ENCODE measurements around the gene BAIAP2.

The BAIAP2 gene

DNA sequence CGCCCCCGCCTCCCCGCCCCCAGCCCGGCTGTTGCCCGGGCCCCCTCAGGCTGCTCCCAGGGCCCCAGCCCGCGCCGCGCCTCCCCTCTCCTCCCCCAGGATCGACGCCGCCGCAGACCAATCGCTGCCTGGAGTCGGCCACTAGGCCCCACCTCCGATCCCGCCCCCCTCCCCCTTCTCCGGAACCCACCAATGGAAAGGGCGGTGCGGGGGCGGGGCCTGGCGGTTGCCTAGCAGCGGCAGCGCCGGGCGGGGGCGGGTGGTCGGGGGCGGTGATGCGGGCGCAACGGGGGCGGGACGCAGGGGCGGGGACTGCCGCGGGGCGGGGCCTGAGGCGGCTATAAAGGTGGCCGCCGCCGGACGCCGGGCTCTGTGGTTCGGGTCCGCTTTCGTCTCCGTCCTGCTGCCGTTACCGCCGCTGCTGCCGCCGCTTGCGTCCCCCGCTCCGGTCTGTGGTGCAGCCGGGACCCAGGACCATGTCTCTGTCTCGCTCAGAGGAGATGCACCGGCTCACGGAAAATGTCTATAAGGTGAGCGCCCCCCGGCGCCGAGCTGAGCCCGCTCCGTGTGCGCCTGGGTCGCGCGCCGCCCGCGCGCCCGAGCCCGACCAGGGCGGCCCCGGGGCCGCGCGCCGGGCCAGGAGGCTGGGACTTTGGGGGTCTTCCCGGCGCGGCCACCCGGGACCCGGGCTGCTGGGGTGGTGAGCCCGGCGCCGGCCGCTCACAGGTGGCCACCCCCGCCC, at the start of gene BAIAP2:
TSS of gene BAIAP2 (plus strand) at position 373 of the 742 bp plus-strand sequence. CDS start at position 477, 104 bp downstream.
- DNase-seq, result peak; percentile 55 to 99 (median 96)

DNA sequence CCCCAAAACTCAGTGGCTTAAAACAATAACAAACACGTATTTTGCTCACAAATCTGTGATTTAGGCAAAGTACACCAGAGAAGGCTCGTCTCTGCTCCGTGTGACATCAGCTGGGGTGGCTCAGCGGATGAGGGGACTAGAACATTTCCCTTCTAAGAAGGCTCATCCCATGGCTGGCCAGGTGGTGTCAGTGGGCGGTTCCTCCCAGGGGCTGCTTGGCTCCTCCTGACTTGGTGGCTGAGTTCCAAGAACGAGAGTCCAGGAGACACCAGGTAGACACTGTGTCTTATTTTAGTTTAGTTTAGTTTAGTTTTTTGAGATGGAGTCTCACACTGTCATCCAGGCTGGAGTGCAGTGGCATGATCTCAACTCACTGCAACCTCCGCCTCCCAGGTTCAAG, 48.9 kb upstream of the BAIAP2 start:
- DNase-seq, result no peak

DNA sequence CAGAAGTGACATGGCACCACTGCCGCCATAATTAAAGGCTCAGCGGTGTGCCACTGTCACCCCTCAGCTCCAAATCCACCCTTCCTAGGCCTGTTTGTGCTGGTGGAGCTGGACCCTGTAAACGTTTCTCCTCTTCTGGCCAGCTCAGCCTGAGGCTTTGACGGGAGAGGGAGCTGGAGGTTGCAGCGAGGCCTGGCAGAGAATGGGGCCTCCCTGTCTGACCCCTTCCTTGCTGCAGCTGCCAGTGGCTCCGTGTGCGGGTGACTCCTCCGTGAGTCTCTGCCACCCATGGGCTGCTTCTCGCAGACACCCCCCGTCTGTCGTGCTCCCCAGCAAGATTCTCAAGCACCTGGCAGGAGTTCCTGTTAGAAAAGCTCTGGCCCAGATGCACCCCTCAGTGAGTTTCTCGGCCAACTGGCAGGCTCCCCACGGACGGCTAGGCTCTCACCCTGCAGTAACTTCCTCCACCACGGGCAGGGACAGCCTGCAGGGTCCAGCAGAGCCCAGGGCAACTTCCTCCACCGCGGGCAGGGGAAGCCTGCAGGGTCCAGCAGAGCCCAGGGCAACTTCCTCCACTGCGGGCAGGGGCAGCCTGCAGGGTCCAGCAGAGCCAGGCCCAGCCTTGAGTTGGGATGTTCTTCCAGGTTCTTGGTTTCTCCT, 48.0 kb upstream of the BAIAP2 start:
- peak in 23 of 51 donors; percentile 7 to 55 (median 37) for DNase-seq

DNA sequence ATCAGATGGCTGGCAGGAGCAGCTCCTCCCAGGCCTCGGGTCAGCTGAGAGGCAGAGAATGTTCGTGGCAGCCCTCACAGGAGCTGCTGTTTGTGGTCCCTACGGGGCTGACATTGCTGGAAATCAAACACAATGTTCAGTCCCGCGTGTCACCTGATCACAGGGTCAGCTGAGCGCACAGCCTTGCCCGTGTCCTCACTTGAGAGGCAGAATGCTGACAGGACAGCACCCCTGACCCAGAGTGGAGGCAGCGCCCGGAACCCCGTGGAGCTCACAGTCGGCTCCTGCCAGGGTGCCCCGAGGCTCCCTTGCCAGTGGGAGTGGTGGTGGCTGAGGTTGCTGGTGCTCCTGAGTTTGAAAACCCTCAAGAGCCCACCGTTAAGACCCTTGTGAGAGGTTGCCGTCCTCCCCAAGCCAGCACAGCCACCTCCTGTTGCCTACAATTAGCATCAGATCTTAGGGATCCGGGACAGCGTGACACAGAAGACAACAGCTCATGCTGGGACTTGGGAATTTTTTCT, 47.0 kb upstream of the BAIAP2 start:
- DNase-seq, result peak in 3 of 51 donors; percentile 10 to 23 (median 15)

- DNase-seq, result no peak
Observed at GRCh38 chr17:80989586-80989913, 45.4 kb upstream of the BAIAP2 start.

DNA sequence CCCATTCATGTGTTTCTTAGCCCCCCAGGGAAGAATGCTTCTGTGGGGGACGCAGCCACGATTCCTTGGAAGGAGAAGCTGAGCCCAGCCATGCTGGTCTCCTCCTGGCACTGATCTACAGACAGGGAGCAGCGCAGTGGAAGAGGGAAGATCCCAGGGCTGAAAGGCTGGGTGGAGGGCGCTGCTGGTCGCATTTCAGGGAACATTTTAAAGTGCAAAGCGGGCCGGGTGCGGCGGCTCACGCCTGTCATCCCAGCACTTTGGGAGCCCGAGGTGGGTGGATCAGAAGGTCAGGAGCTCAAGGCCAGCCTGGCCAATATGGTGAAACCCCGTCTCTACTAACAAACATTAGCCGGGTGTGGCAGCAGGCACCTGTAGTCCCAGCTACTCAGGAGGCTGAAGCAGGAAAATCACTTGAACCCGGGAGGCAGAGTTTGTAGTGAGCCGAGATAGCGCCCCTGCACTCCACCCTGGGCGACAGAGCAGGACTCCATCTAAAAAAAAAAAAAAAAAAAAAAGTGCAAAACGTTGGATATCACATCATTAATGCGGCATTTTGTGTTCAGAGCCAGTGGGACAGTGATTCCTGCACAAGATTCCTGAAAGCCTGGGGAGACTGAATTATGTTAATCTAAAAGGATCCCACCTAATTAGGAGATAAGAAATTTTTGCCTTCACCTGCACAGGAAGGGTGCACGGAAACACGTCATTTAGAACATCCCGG, 43.9 kb upstream of the BAIAP2 start:
- DNase-seq, result no peak

DNA sequence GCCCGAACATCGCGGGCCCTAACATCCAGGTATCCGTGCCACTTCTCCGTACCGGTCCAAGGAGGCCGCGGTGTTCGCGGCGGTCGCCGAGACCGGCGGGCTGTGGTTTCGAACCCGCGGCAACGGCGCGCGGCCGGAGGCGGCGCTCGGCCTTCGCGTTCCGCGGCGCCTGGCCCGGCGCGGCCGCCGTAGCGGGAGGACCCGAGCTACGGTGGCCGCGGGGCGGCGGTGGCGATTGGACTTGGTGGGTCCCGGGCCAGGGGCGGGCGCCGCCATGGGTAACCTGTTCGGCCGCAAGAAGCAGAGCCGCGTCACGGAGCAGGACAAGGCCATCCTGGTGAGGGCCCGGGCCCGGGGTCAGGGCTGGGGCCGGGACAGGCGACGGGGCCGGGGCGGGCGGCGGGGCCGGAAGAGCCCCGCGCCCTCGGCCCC, 43.3 kb upstream of the BAIAP2 start, which contains the start of gene CHMP6:
TSS of gene CHMP6 (plus strand) at position 197 of the 432 bp plus-strand sequence. CDS start at position 275, 78 bp downstream.
- DNase-seq, result peak in 40 of 51 donors; percentile 26 to 78 (median 53)

DNA sequence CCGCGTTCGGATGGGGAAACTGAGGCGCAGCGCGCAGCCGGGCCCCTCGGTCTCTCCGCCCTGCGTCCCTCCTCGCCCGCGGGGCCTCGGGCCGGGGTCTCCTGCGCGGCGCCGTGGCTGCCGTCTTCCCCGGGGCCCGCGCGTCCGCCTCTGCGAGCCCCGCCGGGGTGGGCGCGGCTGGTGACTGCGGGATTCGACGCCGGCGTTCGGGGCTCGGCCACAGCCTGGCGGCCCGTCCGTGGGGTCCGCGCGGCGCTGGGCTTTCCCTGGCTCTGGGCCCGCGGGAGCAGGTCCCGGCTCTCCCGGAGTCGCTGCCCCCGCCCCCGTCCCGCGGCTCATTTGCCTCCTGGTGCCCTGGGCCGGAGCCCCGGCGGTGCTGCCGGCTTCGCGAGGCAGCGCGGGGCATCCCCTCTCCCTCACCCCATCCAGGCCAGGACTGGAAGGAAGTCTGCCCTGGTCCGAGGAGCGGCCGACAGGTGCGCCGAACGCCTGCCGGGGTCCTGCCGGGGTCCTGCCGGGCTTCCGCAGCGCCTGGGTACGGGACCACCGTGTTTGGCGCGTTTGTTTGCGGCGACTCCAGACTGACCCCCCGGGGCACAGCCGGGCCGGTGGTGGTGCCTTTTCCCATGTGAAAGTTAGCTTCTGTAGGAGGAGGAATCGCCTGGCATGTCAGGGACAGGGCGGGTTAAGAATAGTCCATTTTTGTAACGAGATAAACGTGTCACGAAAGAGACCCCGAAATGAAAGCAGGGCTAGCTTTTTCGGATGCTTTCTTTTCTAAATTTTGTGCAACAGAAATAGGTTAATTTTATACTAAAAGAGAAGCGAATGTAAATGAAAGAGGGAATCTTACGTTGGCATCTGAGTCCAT, 42.6 kb upstream of the BAIAP2 start:
- no peak for DNase-seq

DNA sequence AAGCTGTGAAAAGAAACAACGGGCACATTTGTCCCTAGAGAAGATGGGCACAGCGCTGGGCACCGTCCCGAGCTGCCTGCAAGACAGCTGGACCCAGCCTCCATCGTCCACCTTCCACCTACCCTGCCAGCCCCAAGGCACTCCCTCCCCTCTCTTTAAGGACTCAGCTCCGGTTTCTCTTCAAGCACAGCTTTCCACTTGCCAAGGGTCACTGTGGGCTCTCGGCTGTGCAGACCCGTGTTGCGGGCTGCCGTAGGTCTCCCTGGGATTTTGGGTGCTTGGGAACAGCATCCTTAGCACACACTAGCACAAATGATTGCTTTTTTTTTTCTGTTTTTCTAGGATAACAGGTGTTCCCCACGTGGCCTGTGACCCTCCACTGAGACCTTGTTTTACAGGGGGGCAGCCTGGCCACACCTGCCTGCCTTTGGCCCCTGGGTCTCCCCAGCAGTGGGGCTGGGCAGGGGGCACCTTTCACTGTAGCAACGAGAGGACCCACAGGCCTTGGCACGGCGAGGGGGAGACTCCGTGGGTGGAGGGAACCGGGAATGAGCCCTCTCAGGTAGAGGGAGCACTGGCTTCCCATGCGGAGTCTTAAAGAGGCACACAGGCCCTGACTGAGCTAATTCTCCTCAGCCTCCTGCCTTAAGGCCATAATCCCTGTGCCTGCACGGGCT, 41.9 kb upstream of the BAIAP2 start:
- no peak for DNase-seq

DNA sequence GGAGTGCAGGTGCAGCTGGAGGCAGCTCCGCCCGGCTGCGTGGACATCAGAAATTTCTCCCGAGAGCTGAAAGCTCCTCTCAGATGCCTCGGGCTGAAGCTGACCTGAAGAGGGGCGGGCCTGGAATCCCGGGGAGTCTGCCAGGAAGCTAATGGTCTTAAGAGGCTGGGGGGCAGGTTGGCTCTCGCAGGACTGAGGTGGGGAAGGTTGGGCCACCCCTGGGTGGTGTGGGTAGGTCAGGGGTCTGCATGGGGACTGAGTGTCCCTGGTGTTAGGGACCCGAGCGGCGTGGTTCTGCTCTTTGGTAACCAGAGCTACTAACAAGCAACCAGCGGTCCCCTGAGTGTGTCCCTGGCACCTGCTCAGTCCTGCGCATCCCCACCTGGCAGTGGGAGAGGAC, 39.8 kb upstream of the BAIAP2 start:
- DNase-seq, result no peak

DNA sequence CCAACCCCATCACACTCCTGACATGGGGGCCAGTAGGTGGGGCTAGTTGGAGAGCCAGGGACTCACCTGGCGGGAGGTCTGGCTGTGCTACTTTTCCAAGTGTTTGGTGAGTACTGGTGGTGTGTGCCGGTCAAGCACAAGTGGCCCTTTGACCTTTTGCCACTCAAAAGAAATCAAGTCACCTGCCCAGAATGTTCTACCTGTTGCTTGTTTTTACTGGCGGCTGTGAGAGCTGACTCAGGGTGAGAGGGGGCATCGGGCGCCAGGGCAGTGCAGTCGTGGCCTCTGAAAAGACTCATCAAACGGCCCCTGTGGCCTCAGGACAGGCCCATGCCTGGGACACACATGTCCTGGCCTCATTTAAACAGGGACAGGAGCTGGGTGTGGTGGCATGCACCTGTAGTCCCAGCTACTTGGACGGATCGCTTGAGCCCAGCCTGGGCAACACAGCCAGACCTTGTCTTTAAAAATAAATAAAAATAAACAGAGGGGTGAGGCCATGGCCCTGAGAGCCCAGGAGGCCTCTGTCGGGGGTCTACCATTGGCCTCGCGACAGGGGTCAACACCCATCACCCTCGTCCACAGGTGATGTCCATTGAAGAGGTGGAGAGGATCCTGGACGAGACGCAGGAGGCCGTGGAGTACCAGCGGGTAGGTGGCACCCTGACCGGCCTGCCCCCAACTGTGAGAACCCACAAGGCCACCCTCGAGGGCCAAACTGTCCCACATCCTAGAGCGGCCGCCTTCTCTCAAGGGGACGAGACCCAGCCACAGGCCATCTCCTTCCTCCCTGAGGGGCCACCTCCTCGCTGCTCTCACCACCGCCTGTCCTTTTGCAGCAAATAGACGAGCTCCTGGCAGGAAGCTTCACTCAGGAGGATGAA, 38.3 kb upstream of the BAIAP2 start:
- DNase-seq, result no peak

GRCh38 chr17:80997424-80998117, 37.4 kb upstream of the BAIAP2 start:
- DNase-seq, result no peak

- no peak for DNase-seq
Observed at GRCh38 chr17:80998118-80998747, 36.7 kb upstream of the BAIAP2 start.

- DNase-seq, result peak in 13 of 51 donors; percentile 9 to 67 (median 46)
Observed at GRCh38 chr17:80998748-80999535, 36.0 kb upstream of the BAIAP2 start.

GRCh38 chr17:80999536-81000333, 35.2 kb upstream of the BAIAP2 start:
- no peak for DNase-seq

- no peak for DNase-seq
Observed at GRCh38 chr17:81000334-81000630, 34.7 kb upstream of the BAIAP2 start.
